ENCODE measurements around the gene FAM169A.

DNA sequence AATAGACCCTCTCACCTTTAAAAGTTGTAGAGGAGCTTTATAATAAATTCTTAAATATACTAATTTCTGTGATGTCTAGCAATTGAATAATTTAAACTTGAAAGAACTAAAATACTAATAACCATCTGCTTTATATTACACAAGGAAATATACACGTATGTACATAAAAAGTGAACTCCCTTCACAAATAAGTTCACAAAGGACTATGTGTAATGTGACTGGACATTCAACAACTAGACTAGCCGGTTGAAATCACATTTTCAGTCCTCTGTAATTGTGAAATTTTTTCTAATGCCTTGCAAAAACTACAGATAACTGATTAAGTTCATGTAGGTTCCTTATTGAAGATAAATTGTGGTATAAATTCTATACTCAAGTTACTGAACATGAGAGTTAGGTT, 87.6 kb downstream of the FAM169A start:
- TF ChIP-seq, protein P1, sequence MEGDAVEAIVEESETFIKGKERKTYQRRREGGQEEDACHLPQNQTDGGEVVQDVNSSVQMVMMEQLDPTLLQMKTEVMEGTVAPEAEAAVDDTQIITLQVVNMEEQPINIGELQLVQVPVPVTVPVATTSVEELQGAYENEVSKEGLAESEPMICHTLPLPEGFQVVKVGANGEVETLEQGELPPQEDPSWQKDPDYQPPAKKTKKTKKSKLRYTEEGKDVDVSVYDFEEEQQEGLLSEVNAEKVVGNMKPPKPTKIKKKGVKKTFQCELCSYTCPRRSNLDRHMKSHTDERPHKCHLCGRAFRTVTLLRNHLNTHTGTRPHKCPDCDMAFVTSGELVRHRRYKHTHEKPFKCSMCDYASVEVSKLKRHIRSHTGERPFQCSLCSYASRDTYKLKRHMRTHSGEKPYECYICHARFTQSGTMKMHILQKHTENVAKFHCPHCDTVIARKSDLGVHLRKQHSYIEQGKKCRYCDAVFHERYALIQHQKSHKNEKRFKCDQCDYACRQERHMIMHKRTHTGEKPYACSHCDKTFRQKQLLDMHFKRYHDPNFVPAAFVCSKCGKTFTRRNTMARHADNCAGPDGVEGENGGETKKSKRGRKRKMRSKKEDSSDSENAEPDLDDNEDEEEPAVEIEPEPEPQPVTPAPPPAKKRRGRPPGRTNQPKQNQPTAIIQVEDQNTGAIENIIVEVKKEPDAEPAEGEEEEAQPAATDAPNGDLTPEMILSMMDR (IDR thresholded peaks at IDR 0.05) = no peak
- TF ChIP-seq POLR2A (IDR thresholded peaks at IDR 0.05) = no peak
